HCT116 (cell line): Measurements from ENCODE around the gene SH3BP4. TPM values are rescaled to one million over a fixed set of nuclear protein-coding genes. Genes with fewer than 3 reads are reported as not detected.

Source experiments
- ATAC-seq: fragments of 200-7000 bp; cut with Tn5 transposase; 2 replicates; pipeline ENCODE4 v1.9.1; 2020; ENCODE audit warnings: mild to moderate bottlenecking, moderate library complexity
- BruUV-seq: library from RNA; stranded (reverse); fragments of 400-500 nt; replicated peaks from 2 replicates; lab custom pipeline; 2021; lab: Mats Ljungman, UMichigan
- CTCF ChIA-PET: fragments of 300-600 bp; sonication (Branson Sonifier 250); formaldehyde crosslinking; loops from one replicate; lab custom pipeline; 2021; ENCODE audit warnings: antibody characterized with exemption; lab: Charles Lee
- POLR2A ChIA-PET: fragments of 300-600, 350-600 bp; sonication (Branson Sonifier 250); formaldehyde crosslinking; loops from one replicate; lab custom pipeline; 2021; ENCODE audit warnings: antibody characterized with exemption; lab: Charles Lee
- RAD21 ChIA-PET, 2 experiments: fragments of 300-600 bp; sonication (Branson Sonifier 250); formaldehyde crosslinking; loops; one replicate each; lab custom pipeline; 2023; ENCODE audit warnings: low total read pairs in 2 of 2; ENCODE audit not compliant: uncharacterized antibody in 2 of 2, unreplicated experiment in 2 of 2, low non-redundant PET in 1 of 2; lab: Charles Lee
- DNase-seq: peaks from one replicate; pipeline ENCODE4 v3.0.0-alpha.2; 2010; ENCODE audit warnings: low read depth, low spot score
- H2AFZ ChIP-seq: fragments of 200-600 bp; shearing (Covaris generic), sonication (generic); 2 replicates; pipeline ENCODE4 v1.6.1; 2017; ENCODE audit warnings: low read depth, mixed run types, mixed read lengths, antibody characterized with exemption, low read length; ENCODE audit not compliant: poor library complexity, severe bottlenecking
- H3K27ac ChIP-seq: 2 replicates; pipeline ENCODE4 v1.5.1; 2012; ENCODE audit warnings: low read depth, low read length
- H3K27me3 ChIP-seq: fragments of 200-600 bp; sonication (generic); 2 replicates; pipeline ENCODE4 v1.6.1; 2016; ENCODE audit warnings: mixed run types, low read length, mixed read lengths; ENCODE audit not compliant: insufficient read depth
- H3K36me3 ChIP-seq, 2 experiments: fragments of 200-500 bp in 1 of 2; fragments of 200-600 bp in 1 of 2; sonication (Bioruptor generic) in 1 of 2; sonication (generic) in 1 of 2; 2 replicates each; pipeline versions ENCODE4 v1.5.1 to v1.6.1; 2014 to 2016; ENCODE audit warnings: low read length in 2 of 2, inconsistent platforms in 1 of 2, mixed read lengths in 1 of 2, mixed run types in 1 of 2; ENCODE audit not compliant: insufficient read depth in 2 of 2, control insufficient read depth in 1 of 2
- H3K4me1 ChIP-seq, 2 experiments: fragments of 200-600 bp in 1 of 2; sonication (generic) in 1 of 2; 2 replicates each; pipeline versions ENCODE4 v1.5.1 to v1.6.1; 2012 to 2017; ENCODE audit warnings: low read length in 2 of 2, inconsistent platforms in 1 of 2, mild to moderate bottlenecking in 1 of 2, mixed read lengths in 1 of 2, mixed run types in 1 of 2, moderate library complexity in 1 of 2; ENCODE audit not compliant: insufficient read depth in 2 of 2, control insufficient read depth in 1 of 2
- H3K4me2 ChIP-seq: fragments of 200-600 bp; sonication (generic); 2 replicates; pipeline ENCODE4 v1.6.1; 2017; ENCODE audit warnings: mixed run types, low read length, mixed read lengths
- H3K4me3 ChIP-seq, 2 experiments: fragments of 200-600 bp in 1 of 2; sonication (generic) in 1 of 2; replicated peaks in 1 of 2; 2 replicates each; pipeline ENCODE4 v1.5.1; 2011 to 2016; ENCODE audit warnings: low read length in 2 of 2, control low read depth in 1 of 2, low read depth in 1 of 2, mild to moderate bottlenecking in 1 of 2, mixed read lengths in 1 of 2, mixed run types in 1 of 2
- H3K79me2 ChIP-seq: fragments of 200-600 bp; sonication (generic); 2 replicates; pipeline ENCODE4 v1.6.1; 2017; ENCODE audit warnings: mild to moderate bottlenecking, mixed run types, low read length, moderate library complexity, mixed read lengths; ENCODE audit not compliant: insufficient read depth
- H3K9ac ChIP-seq: fragments of 200-600 bp; sonication (generic); 2 replicates; pipeline ENCODE4 v1.6.1; 2016; ENCODE audit warnings: low read length, mixed read lengths
- H3K9me2 ChIP-seq: fragments of 200-600 bp; sonication (generic), shearing (Covaris generic); 2 replicates; pipeline ENCODE4 v1.6.1; 2017; ENCODE audit warnings: mixed run types, mild to moderate bottlenecking, moderate library complexity; ENCODE audit not compliant: insufficient read depth
- H3K9me3 ChIP-seq, 2 experiments: fragments of 200-500 bp in 1 of 2; fragments of 200-600 bp in 1 of 2; sonication (Bioruptor generic) in 1 of 2; sonication (generic) in 1 of 2; 2 replicates each; pipeline ENCODE4 v1.6.1; 2014 to 2017; ENCODE audit warnings: low read length in 2 of 2, mixed read lengths in 2 of 2, inconsistent platforms in 1 of 2, low read depth in 1 of 2, mild to moderate bottlenecking in 1 of 2, mixed run types in 1 of 2, moderate library complexity in 1 of 2; ENCODE audit not compliant: control insufficient read depth in 1 of 2, insufficient read depth in 1 of 2
- H4K20me1 ChIP-seq: fragments of 200-600 bp; sonication (generic), shearing (Covaris generic); 2 replicates; pipeline ENCODE4 v1.6.1; 2017; ENCODE audit warnings: mixed run types, mild to moderate bottlenecking, moderate library complexity; ENCODE audit not compliant: insufficient read depth
- ELF1 ChIP-seq: IDR thresholded peaks from 2 replicates; pipeline ENCODE4 v1.6.1; 2012; ENCODE audit warnings: low read depth, borderline replicate concordance
- EZH2 ChIP-seq: fragments of 200-600 bp; sonication (generic); IDR thresholded peaks from 2 replicates; pipeline ENCODE4 v1.6.1; 2017; ENCODE audit warnings: antibody characterized with exemption, mixed run types
- EZH2phosphoT487 ChIP-seq: fragments of 200-600 bp; IDR thresholded peaks from 2 replicates; pipeline ENCODE4 v1.6.1; 2018; ENCODE audit warnings: antibody characterized with exemption, borderline replicate concordance
- FOSL1 ChIP-seq: IDR thresholded peaks from 2 replicates; pipeline ENCODE4 v1.6.1; 2012; ENCODE audit warnings: low read depth
- MAX ChIP-seq: IDR thresholded peaks from 2 replicates; pipeline ENCODE4 v1.6.1; 2012
- SIN3A ChIP-seq: IDR thresholded peaks from 2 replicates; pipeline ENCODE4 v1.6.1; 2012; ENCODE audit warnings: low read depth
- TCF7L2 ChIP-seq: IDR thresholded peaks from 2 replicates; pipeline ENCODE4 v1.7.0; 2011; ENCODE audit warnings: borderline replicate concordance, inconsistent platforms; ENCODE audit not compliant: insufficient read depth, insufficient read length; ENCODE audit errors: extremely low read depth
- intact Hi-C: fragments of 100-400 bp; cut with micrococcal nuclease; formaldehyde crosslinking; loops from 2 replicates; pipeline ENCODE4 v1.10.0; 2022
- total RNA-seq: library from RNA; stranded (reverse); gene quantifications from one replicate; pipeline ENCODE4 v1.2.1, GENCODE V29; 2021; ENCODE audit not compliant: unreplicated experiment
- TF ChIP-seq, protein P1 (sequence below): IDR thresholded peaks from 2 replicates; pipeline ENCODE4 v1.6.1; 2012

The SH3BP4 gene
- total RNA-seq, 1 experiment from 2014 or later = 32.9 TPM

GRCh38 chr2:235043762-235044500 lies 92.1 kb downstream of the SH3BP4 start:
- DNase-seq (no peak), ATAC-seq (no peak)
- Histone ChIP-seq H4K20me1 (no peaks in the 10 kb centered on the region), H3K27ac (no peak overlapping the region), H3K4me2 (no peak overlapping the region), H3K4me1 (peaks cover 16 to 26% of the 10 kb centered on the region in 2 experiments), H3K79me2 (no peaks in the 10 kb centered on the region), H3K9me2 (no peaks in the 10 kb centered on the region), H3K4me3 (no peak overlapping the region), H3K9me3 (no peaks in the 10 kb centered on the region), H3K27me3 (no peaks in the 10 kb centered on the region), H3K36me3 (peaks cover 11 to 14% of the 10 kb centered on the region in 2 experiments; a peak in 2 of 4 replicates), H2AFZ (no peak overlapping the region), H3K9ac (no peak overlapping the region)
- POLR2A ChIA-PET = no interaction called here
- RAD21 ChIA-PET = no interaction called here
- TF ChIP-seq MAX (no peak), ELF1 (no peak), TCF7L2 (no peak), FOSL1 (no peak), EZH2 (no peak), EZH2phosphoT487 (no peak), SIN3A (no peak)
- TF ChIP-seq, protein P1, sequence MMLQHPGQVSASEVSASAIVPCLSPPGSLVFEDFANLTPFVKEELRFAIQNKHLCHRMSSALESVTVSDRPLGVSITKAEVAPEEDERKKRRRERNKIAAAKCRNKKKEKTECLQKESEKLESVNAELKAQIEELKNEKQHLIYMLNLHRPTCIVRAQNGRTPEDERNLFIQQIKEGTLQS = no peak
- no TSS peak for BruUV-seq
- CTCF ChIA-PET = no interaction called here
- intact Hi-C loops = no loop called here
